ENCODE results near the gene PRPH.

- no peak for TF ChIP-seq CTCF (optimal IDR thresholded peaks at IDR 0.05 in 1 of 3, IDR thresholded peaks at IDR 0.05 in 1 of 3, conservative IDR thresholded peaks at IDR 0.05 in 1 of 3; ENCODE audit: extremely low read depth in 1 of 3, insufficient read depth in 2 of 3, low read length in 3 of 3)
- no peak for TF ChIP-seq EZH2 (IDR thresholded peaks at IDR 0.05; ENCODE audit: low read length)
These were observed 30.7 kb downstream of the PRPH start for GRCh38 chr12:49325606-49326005.

All from keratinocyte (primary cell).